Thoracic aorta (tissue), 2 donors: Measurements from ENCODE around the gene ZNF318. TPM values are rescaled to one million over a fixed set of nuclear protein-coding genes. Genes with fewer than 3 reads are reported as not detected.

Source experiments
- ATAC-seq: fragments of 150-250 bp; one replicate; pipeline ENCODE4 v1.8.0; 2017; ENCODE audit warnings: low read depth; ENCODE audit not compliant: insufficient number of reproducible peaks, low FRiP score
- DNase-seq: peaks from one replicate; pipeline ENCODE4 v3.0.0-alpha.2; 2020; ENCODE audit warnings: low spot score
- H3K27ac ChIP-seq, 2 donors: fragments of 200-600 bp; sonication (generic); 1 replicate in 1 of 2; 2 replicates in 1 of 2; pipeline ENCODE4 v1.5.1; 2016; ENCODE audit warnings: mild to moderate bottlenecking in 2 of 2, moderate library complexity in 2 of 2
- H3K27me3 ChIP-seq: fragments of 200-600 bp; sonication (generic); replicated peaks from 2 replicates; pipeline ENCODE4 v1.6.0; 2016; ENCODE audit warnings: mild to moderate bottlenecking; ENCODE audit not compliant: insufficient read depth
- H3K36me3 ChIP-seq: fragments of 200-600 bp; sonication (generic); one replicate; pipeline ENCODE4 v1.5.1; 2016
- H3K4me1 ChIP-seq, 2 donors: fragments of 200-600 bp; sonication (generic); 1 replicate in 1 of 2; 2 replicates in 1 of 2; pipeline versions ENCODE4 v1.5.1 to v1.6.0; 2016; ENCODE audit warnings: low read depth in 2 of 2, mild to moderate bottlenecking in 1 of 2; ENCODE audit not compliant: control insufficient read depth in 1 of 2
- H3K4me3 ChIP-seq: fragments of 200-600 bp; sonication (generic); 2 replicates; pipeline ENCODE4 v1.5.1; 2016; ENCODE audit warnings: mild to moderate bottlenecking
- H3K9me3 ChIP-seq: fragments of 200-600 bp; sonication (generic); 2 replicates; pipeline ENCODE4 v1.5.1; 2016
- CTCF ChIP-seq: fragments of 200-600 bp; sonication (generic); IDR thresholded peaks from one replicate; pipeline ENCODE4 v1.5.1; 2019; ENCODE audit warnings: antibody characterized with exemption
- total RNA-seq, 2 donors: library from RNA; depleted of rRNA; stranded (reverse); fragments of >200 nt; gene quantifications; one replicate each; pipeline versions ENCODE4 v1.1.0 to v1.2.3, GENCODE V29; 2016

Gene ZNF318
- total RNA-seq, 2 donors from 2014 or later = 13.0 to 24.1 TPM

- no peak overlapping the region for H3K27ac ChIP-seq
- H3K9me3 ChIP-seq = no peaks in the 10 kb centered on the region
- H3K36me3 ChIP-seq = no peaks in the 10 kb centered on the region
- no peak overlapping the region for H3K4me3 ChIP-seq
- H3K4me1 ChIP-seq = no peaks in the 10 kb centered on the region
- no peak for TF ChIP-seq CTCF
- no peak for ATAC-seq
- DNase-seq = no peak
- H3K27me3 ChIP-seq = no peaks in the 10 kb centered on the region
These were observed 38.8 kb upstream of the ZNF318 start for GRCh38 chr6:43408259-43408658.

- DNase-seq (no peak), ATAC-seq (no peak)
- H3K4me3 ChIP-seq = no peak overlapping the region
- H3K9me3 ChIP-seq = no peaks in the 10 kb centered on the region
- H3K36me3 ChIP-seq = no peaks in the 10 kb centered on the region
- no peaks in the 10 kb centered on the region for H3K4me1 ChIP-seq
- no peak overlapping the region for H3K27ac ChIP-seq
- H3K27me3 ChIP-seq = no peaks in the 10 kb centered on the region
- no peak for TF ChIP-seq CTCF
These were observed 37.8 kb upstream of the ZNF318 start for GRCh38 chr6:43407296-43407695.

- H3K4me1 ChIP-seq = no peaks in the 10 kb centered on the region
- no peak for ATAC-seq
- no peak overlapping the region for H3K4me3 ChIP-seq
- H3K27ac ChIP-seq = no peak overlapping the region
- H3K27me3 ChIP-seq = no peaks in the 10 kb centered on the region
- no peaks in the 10 kb centered on the region for H3K36me3 ChIP-seq
- TF ChIP-seq CTCF = no peak
- DNase-seq = no peak
- H3K9me3 ChIP-seq = no peaks in the 10 kb centered on the region
These were observed 35.9 kb upstream of the ZNF318 start for GRCh38 chr6:43405354-43405753.

- H3K4me1 ChIP-seq = no peaks in the 10 kb centered on the region
- H3K4me3 ChIP-seq = no peak overlapping the region
- H3K27ac ChIP-seq = no peak overlapping the region
- no peaks in the 10 kb centered on the region for H3K27me3 ChIP-seq
- TF ChIP-seq CTCF = no peak
- ATAC-seq = no peak
- no peaks in the 10 kb centered on the region for H3K36me3 ChIP-seq
- DNase-seq = no peak
- H3K9me3 ChIP-seq = no peaks in the 10 kb centered on the region
These were observed 33.4 kb upstream of the ZNF318 start for GRCh38 chr6:43402820-43403219.

- H3K27ac ChIP-seq = no peak overlapping the region
- DNase-seq (no peak), ATAC-seq (no peak)
- no peaks in the 10 kb centered on the region for H3K4me1 ChIP-seq
- no peaks in the 10 kb centered on the region for H3K27me3 ChIP-seq
- TF ChIP-seq CTCF = no peak
- no peak overlapping the region for H3K4me3 ChIP-seq
- H3K36me3 ChIP-seq = no peaks in the 10 kb centered on the region
- no peaks in the 10 kb centered on the region for H3K9me3 ChIP-seq
These were observed 32.3 kb upstream of the ZNF318 start for GRCh38 chr6:43401730-43402129.
